Right lobe of liver (tissue), 4 donors: Measurements from ENCODE around the gene TIGD1.

ENCODE experiments used
- CTCF ChIP-seq, 4 donors: fragments of 200-600 bp in 3 of 4; fragments of 450-650 bp in 1 of 4; IDR thresholded peaks; one replicate each; pipeline versions ENCODE4 v1.5.1 to v1.8.0; 2016 to 2022; ENCODE audit warnings: antibody characterized with exemption in 4 of 4, mild to moderate bottlenecking in 2 of 4
- POLR2A ChIP-seq: fragments of 450-650 bp; IDR thresholded peaks from one replicate; pipeline ENCODE4 v1.6.1; 2017; ENCODE audit warnings: antibody characterized with exemption, mild to moderate bottlenecking
- donor health status: DM: no; HTN: no; CAD: no.
- donor health status: DM: no; HTN: no; CAD: no.
- donor health status: DM: no; HTN: yes; CAD: no.

- TF ChIP-seq CTCF (IDR thresholded peaks at IDR 0.05): no peak
- TF ChIP-seq POLR2A: no peak
These were observed 20.7 kb upstream of the TIGD1 start for GRCh38 chr2:232571026-232571474.
